Measurements from ENCODE around the gene NOX3.

GRCh38 chr6:155472886-155473285 lies 17.2 kb upstream of the NOX3 start:
- TF ChIP-seq CTCF (IDR thresholded peaks at IDR 0.05; ENCODE audit: poor library complexity), result no peak
- TF ChIP-seq EZH2phosphoT487 (IDR thresholded peaks at IDR 0.05; ENCODE audit: low read depth, severe bottlenecking, unreplicated experiment), result no peak
